GM19463 (cell line): ENCODE measurements around the gene P4HB.
"Not testable (repeated sequence)": the region's sequence is repeated elsewhere in the genome, so short reads cannot be mapped to it uniquely, and the experiment has no call there.

Experiments
- ATAC-seq: cut with Tn5 transposase; IDR thresholded peaks from one replicate; pipeline ENCODE4 v1.9.1; 2021; ENCODE audit warnings: mild to moderate bottlenecking, moderate library complexity; ENCODE audit not compliant: unreplicated experiment

P4HB gene

GRCh38 chr17:81849457-81849856 lies 10.9 kb downstream of the P4HB start:
- ATAC-seq: no peak

- ATAC-seq: no peak
Observed at GRCh38 chr17:81846743-81847689, 13.3 kb downstream of the P4HB start.

GRCh38 chr17:81845881-81846742 lies 14.2 kb downstream of the P4HB start:
- ATAC-seq: no peak

GRCh38 chr17:81845361-81845760 lies 15.0 kb downstream of the P4HB start:
- no peak for ATAC-seq

GRCh38 chr17:81844887-81845286 lies 15.4 kb downstream of the P4HB start:
- no peak for ATAC-seq

- ATAC-seq: no peak
Observed at GRCh38 chr17:81844327-81844851, 15.9 kb downstream of the P4HB start.

GRCh38 chr17:81843713-81844326 lies 16.5 kb downstream of the P4HB start:
- ATAC-seq: no peak

GRCh38 chr17:81842725-81843504 lies 17.4 kb downstream of the P4HB start:
- no peak for ATAC-seq

GRCh38 chr17:81842378-81842724 lies 18.0 kb downstream of the P4HB start:
- no peak for ATAC-seq

GRCh38 chr17:81841866-81842265 lies 18.5 kb downstream of the P4HB start:
- no peak for ATAC-seq

- no peak for ATAC-seq
Observed at GRCh38 chr17:81840826-81841778, 19.2 kb downstream of the P4HB start.

- ATAC-seq: not testable (repeated sequence)
Observed at GRCh38 chr17:81840059-81840458, 20.3 kb downstream of the P4HB start.

GRCh38 chr17:81839301-81839700 lies 21.0 kb downstream of the P4HB start:
- ATAC-seq: no peak

GRCh38 chr17:81838753-81839255 lies 21.5 kb downstream of the P4HB start:
- no peak for ATAC-seq

GRCh38 chr17:81837641-81838040 lies 22.7 kb downstream of the P4HB start:
- ATAC-seq: no peak

GRCh38 chr17:81834831-81835267 lies 25.5 kb downstream of the P4HB start, which contains the start of gene PPP1R27:
Gene PPP1R27 (minus strand): TSS chr17:81835050. CDS start chr17:81834953, 97 bp downstream.
- ATAC-seq: no peak

GRCh38 chr17:81833921-81834830 lies 26.2 kb downstream of the P4HB start:
- ATAC-seq: no peak
